Fibroblast of skin of left biceps (primary cell): ENCODE data around the gene TDRD6.

Source experiments
- DNase-seq, 2 experiments: peaks; one replicate each; pipeline ENCODE4 v3.0.0-alpha.2; 2013; ENCODE audit warnings: low read depth in 2 of 2

Gene TDRD6

GRCh38 chr6:46688117-46688965 is 656 bp downstream of the TDRD6 start:
- no peak for DNase-seq

DNA sequence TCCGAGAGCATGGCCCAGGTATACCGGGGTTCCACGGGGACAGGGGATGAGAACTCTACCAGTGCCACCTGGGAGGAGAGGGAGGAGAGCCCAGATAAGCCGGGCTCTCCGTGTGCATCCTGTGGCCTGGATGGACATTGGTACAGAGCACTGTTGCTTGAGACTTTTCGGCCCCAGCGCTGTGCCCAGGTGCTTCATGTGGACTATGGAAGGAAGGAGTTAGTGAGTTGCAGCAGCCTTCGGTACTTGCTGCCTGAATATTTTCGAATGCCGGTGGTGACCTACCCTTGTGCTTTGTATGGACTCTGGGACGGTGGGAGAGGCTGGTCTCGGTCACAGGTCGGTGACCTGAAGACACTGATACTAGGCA is 1.3 kb downstream of the TDRD6 start:
- DNase-seq = no peak

DNA sequence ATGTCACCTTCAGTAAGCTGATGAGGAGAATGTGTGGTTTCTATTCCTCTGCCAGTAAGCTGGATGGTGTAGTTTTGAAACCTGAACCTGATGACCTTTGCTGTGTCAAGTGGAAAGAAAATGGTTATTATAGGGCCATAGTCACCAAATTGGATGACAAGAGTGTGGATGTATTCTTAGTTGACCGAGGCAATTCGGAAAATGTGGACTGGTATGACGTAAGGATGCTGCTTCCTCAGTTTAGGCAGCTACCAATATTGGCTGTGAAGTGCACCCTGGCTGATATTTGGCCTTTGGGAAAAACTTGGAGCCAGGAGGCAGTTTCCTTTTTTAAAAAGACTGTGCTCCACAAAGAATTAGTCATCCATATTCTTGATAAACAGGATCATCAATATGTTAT is 2.0 kb downstream of the TDRD6 start:
- no peak for DNase-seq

DNA sequence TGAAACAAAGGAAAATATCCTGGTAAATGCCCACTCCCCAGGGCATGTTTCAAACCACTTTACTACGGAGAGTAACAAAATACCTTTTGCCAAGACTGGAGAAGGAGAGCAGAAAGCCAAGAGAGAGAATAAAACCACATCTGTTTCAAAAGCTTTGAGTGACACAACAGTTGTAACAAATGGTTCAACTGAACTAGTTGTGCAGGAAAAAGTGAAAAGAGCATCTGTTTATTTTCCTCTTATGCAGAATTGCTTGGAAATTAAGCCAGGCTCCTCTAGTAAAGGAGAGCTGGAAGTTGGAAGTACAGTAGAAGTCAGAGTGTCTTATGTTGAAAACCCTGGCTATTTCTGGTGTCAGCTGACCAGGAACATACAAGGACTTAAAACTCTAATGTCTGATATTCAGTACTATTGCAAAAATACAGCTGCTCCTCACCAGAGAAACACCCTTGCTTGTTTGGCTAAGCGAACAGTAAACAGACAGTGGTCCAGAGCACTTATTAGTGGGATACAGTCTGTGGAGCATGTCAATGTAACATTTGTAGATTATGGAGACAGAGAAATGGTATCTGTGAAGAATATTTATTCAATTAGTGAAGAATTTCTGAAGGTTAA is 2.6 kb downstream of the TDRD6 start:
- no peak for DNase-seq

DNA sequence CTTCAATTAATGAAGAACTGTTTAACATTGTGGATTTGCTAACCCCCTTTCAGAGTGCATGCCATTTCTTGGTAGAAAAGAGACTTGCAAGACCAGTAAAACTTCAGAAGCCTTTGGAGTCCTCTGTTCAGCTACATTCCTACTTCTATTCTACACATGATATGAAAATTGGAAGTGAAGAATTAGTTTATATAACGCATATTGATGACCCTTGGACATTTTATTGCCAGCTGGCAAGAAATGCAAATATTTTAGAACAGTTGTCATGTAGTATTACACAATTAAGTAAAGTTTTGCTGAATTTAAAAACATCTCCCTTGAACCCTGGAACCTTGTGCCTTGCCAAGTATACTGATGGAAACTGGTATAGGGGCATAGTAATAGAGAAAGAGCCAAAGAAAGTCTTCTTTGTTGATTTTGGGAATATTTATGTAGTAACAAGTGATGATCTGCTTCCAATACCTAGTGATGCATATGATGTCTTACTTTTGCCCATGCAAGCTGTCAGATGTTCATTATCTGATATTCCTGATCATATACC is 3.3 kb downstream of the TDRD6 start:
- DNase-seq = no peak

GRCh38 chr6:46699970-46700369 is 12.3 kb downstream of the TDRD6 start:
- no peak for DNase-seq

DNA sequence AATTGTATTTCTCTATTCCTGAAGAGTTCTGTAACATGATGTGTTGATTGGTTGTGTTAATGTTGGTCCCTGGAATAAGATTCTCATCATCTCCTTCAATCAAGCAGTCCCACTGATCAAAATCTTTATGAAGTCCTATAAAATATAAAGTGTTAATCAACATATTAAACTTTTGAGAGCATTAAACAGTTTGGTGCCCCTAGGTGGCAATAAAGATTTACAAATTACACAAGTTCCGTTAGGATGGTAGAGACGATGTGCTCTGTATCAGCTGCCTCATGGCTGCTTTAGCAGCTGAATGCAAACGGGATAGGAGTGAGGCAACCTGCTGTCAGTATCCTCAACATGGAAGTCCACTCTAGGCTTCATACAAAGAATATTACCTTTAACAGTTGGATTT is 16.9 kb downstream of the TDRD6 start:
- DNase-seq = no peak

- DNase-seq = no peak
Measured at GRCh38 chr6:46706464-46706863, 18.8 kb downstream of the TDRD6 start.

- DNase-seq = no peak
Measured at GRCh38 chr6:46711491-46711890, 23.8 kb downstream of the TDRD6 start.

GRCh38 chr6:46715141-46715540 is 27.5 kb downstream of the TDRD6 start:
- no peak for DNase-seq

- DNase-seq = no peak
Measured at GRCh38 chr6:46719099-46719498, 31.4 kb downstream of the TDRD6 start.

DNA sequence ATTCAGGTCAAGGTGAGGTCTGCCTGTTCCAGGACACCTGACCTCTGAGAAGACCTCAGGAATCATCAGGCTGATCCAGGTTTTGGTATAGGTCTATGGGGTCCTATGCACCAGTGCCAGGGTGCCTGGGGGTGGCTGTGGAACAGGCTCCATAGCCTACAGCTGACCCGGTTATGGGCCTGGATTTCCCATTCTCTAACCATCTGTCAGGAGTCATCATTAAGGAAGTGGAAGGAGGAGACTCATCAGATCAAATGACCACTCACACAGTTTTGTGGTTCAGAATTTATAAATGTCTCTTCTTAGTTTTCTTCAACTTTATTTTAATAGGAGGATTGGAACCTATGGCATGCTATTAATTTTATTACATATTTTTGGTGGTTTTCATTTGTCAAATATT is 32.7 kb downstream of the TDRD6 start:
- no peak for DNase-seq

DNA sequence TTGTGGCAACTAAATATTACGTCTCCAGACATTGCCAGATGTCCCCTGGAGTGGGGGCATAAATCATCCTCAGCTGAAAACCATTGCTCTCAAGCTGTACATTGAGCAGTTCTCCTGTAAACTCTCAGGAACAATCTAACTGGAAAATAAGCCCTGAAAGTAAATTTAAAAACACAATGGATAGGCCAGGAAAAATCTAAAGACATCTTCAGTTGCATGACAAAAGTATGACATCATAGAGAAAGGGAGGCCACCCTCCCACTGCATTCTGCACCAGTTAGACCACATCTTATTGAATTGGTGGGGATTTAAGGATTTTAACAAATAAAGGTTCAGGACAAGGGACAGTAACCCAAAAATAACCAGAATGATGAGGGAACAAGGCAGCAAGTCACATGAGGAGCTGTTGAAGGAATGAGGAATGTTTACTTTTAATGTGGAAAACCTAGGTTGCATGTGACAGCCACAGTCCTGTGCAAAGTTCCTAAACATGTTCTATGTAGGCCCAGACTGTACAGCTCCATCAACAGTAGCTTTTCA is 42.2 kb downstream of the TDRD6 start:
- no peak for DNase-seq

DNA sequence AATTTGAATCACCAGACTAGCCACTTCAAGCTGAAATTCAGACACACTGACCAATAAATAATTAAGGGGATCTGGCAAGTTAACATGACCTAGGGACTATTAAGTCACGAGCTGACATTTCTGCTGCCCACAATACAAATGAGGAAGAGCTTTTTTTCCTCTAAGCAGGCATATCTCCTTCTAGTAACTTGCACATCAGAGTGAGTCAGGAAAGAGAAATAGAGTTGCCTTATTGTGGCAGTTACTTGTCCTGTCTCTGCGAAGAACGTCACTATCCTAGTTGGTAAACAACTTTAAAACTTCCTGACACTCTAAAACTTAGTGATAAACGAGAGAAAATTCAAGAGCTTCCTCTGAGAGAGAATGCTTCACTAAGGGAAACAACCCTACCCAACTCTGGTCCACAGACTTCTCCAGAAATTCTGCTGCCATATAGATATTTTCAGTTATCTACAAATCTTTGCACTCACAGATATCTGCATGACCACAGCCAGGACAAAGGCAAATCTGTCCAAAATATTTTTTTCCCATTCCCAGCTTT is 43.3 kb downstream of the TDRD6 start:
- no peak for DNase-seq

GRCh38 chr6:46733341-46733801 is 45.7 kb downstream of the TDRD6 start:
- no peak for DNase-seq

DNA sequence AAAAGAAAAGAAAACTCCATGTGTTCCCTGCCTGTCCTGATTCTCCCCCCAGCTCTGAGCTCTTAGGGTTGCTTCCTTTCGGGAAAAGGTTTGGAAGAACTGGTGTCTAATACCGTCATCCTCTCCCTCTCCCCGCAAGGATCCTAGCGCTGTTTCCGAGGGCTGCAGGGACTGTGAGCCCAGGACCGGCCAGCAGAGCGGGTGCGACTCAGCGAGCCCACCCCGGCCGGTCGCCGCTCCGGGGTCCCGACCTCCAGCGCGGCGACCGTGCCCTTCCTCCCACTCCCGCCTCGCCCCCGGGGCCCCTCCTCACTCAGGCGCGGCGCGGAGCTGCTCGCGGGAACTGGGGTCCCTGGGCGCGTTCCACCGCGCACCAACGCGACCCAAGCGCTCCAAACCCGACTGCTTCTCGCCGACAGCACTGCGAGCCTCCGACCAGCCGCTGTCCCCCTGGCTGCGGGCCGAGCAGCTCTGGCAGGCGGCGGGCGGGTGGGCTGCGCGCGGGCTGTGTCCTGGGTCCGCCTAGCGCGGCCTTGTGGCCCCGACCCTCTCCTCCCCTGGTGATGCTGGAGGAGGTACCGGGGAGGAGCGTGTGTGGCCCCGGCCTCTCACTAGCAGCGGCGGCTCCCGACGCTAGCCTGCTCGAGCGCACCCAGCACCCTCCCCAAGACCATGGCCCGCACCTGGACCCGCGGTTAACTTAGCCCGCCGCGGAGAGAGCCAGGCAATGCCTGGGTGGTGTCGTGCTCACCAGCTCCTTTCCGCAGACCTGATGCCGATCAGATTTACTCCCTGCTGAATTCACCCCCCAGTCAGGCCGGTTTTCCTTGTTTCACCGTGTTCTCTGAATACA is 47.4 kb downstream of the TDRD6 start, which contains the start of gene PLA2G7:
PLA2G7 (minus strand) TSS at position 509 of the 853 bp plus-strand sequence. CDS start 12,484 bp downstream, outside the sequence.
- DNase-seq = no peak

- no peak for DNase-seq
Measured at GRCh38 chr6:46735720-46736031, 48.0 kb downstream of the TDRD6 start.

GRCh38 chr6:46736906-46737305 is 49.2 kb downstream of the TDRD6 start:
- no peak for DNase-seq

GRCh38 chr6:46741482-46741881 is 53.8 kb downstream of the TDRD6 start:
- no peak for DNase-seq

GRCh38 chr6:46741910-46742309 is 54.2 kb downstream of the TDRD6 start:
- no peak for DNase-seq

DNA sequence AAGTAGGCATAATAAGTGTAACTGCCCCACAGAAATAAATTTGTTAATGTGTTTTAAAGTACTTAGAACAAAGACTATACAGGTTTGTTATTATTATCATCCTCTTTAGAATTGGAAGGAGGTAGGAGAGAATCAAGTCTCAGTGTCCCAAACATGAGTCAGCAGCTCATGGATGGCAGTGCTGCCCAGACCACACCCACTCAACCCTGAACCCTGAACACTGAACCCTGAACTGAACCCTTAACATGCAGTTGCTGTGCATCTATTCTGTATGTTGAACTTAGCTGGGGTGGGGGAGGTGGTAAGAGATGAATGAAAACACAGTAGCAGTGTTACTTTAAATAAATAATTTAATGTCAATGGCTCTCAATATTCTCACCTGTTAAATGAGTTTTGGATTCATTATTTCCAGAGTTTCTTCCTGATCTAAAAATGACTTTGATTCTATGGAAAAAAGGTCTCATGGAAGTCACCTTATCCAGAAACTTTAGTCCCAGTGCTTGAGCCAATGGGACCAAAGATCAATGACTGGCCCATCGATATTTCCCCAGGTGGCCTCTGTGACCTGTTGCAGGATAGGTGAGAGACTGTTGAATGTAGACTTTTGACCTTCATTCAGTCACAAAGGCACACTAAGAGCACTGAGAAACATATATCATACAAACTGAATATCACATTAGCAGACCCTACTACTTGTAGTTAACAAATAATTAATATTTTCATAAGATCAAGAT is 55.9 kb downstream of the TDRD6 start:
- DNase-seq = no peak
